ENCODE measurements around the gene GPD1. TPM values are rescaled to one million over a fixed set of nuclear protein-coding genes. Genes with fewer than 3 reads are reported as not detected.

GPD1 gene
- total and polyA plus RNA-seq, 9 of the 15 experiments (the other 6 are each of a cell fraction or from before 2014, with no cell fraction given): 0.13 to 1.00 (median 0.55) TPM

GRCh38 chr12:50112456-50113218 is 8.8 kb downstream of the GPD1 start (continued):
- TF ChIP-seq, protein P1, sequence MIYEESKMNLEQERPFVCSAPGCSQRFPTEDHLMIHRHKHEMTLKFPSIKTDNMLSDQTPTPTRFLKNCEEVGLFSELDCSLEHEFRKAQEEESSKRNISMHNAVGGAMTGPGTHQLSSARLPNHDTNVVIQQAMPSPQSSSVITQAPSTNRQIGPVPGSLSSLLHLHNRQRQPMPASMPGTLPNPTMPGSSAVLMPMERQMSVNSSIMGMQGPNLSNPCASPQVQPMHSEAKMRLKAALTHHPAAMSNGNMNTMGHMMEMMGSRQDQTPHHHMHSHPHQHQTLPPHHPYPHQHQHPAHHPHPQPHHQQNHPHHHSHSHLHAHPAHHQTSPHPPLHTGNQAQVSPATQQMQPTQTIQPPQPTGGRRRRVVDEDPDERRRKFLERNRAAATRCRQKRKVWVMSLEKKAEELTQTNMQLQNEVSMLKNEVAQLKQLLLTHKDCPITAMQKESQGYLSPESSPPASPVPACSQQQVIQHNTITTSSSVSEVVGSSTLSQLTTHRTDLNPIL (CRISPR knock-in tag; IDR thresholded peaks at IDR 0.05): no peak
- no peak for TF ChIP-seq PTBP1 (IDR thresholded peaks at IDR 0.05; ENCODE audit: low read depth, low read length)
- TF ChIP-seq ATF3 (IDR thresholded peaks at IDR 0.05): no peak
- no peak for TF ChIP-seq ATF3 (CRISPR knock-in tag; conservative IDR thresholded peaks at IDR 0.05)
- no peak for TF ChIP-seq FOXJ3 (CRISPR knock-in tag; IDR thresholded peaks at IDR 0.05)
- no peak for TF ChIP-seq JUN (IDR thresholded peaks at IDR 0.05; ENCODE audit: borderline replicate concordance, low read depth, low read length)
- no peak for TF ChIP-seq JUN (CRISPR knock-in tag; IDR thresholded peaks at IDR 0.05; ENCODE audit: borderline replicate concordance)
- no peak for TF ChIP-seq ARHGAP35 (IDR thresholded peaks at IDR 0.05; ENCODE audit: partially characterized antibody)
- TF ChIP-seq SMC3 (conservative IDR thresholded peaks at IDR 0.05; ENCODE audit: insufficient read depth, low read depth, low read length): no peak
- no peak for TF ChIP-seq ZNF766 (CRISPR knock-in tag; conservative IDR thresholded peaks at IDR 0.05)
- TF ChIP-seq HDAC2 (IDR thresholded peaks at IDR 0.05): no peak
- TF ChIP-seq DACH1 (IDR thresholded peaks at IDR 0.05; ENCODE audit: partially characterized antibody): no peak
- TF ChIP-seq, protein P2, sequence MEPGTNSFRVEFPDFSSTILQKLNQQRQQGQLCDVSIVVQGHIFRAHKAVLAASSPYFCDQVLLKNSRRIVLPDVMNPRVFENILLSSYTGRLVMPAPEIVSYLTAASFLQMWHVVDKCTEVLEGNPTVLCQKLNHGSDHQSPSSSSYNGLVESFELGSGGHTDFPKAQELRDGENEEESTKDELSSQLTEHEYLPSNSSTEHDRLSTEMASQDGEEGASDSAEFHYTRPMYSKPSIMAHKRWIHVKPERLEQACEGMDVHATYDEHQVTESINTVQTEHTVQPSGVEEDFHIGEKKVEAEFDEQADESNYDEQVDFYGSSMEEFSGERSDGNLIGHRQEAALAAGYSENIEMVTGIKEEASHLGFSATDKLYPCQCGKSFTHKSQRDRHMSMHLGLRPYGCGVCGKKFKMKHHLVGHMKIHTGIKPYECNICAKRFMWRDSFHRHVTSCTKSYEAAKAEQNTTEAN (CRISPR knock-in tag; IDR thresholded peaks at IDR 0.05): no peak
- 0 out of 2 replicates have a peak, but pooled peaks have one; percentile 9 for TF ChIP-seq ZBTB2 (IDR thresholded peaks at IDR 0.05)
- TF ChIP-seq ZNF75A (CRISPR knock-in tag; IDR thresholded peaks at IDR 0.05): no peak
- TF ChIP-seq IFI16 (CRISPR knock-in tag; IDR thresholded peaks at IDR 0.05): no peak
- TF ChIP-seq ZNF311 (CRISPR knock-in tag; IDR thresholded peaks at IDR 0.05): no peak
- no peak for TF ChIP-seq ZBTB49 (CRISPR knock-in tag; IDR thresholded peaks at IDR 0.05; ENCODE audit: borderline replicate concordance)
- no peak for TF ChIP-seq STAG1 (CRISPR knock-in tag; IDR thresholded peaks at IDR 0.05; ENCODE audit: borderline replicate concordance)
- TF ChIP-seq YBX1 (IDR thresholded peaks at IDR 0.05): no peak
- TF ChIP-seq, protein P3, sequence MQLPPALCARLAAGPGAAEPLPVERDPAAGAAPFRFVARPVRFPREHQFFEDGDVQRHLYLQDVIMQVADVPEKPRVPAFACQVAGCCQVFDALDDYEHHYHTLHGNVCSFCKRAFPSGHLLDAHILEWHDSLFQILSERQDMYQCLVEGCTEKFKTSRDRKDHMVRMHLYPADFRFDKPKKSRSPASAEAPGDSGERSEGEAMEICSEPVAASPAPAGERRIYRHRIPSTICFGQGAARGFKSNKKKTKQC (CRISPR knock-in tag; IDR thresholded peaks at IDR 0.05): peak; percentile 5; the same call in 1 of the 2 replicates
